GM21360 (cell line): Measurements from ENCODE around the gene KAZN.

Experiments used
- ATAC-seq: cut with Tn5 transposase; IDR thresholded peaks from one replicate; pipeline ENCODE4 v1.9.1; 2021; ENCODE audit warnings: mild to moderate bottlenecking, moderate library complexity; ENCODE audit not compliant: unreplicated experiment

The KAZN gene

DNA sequence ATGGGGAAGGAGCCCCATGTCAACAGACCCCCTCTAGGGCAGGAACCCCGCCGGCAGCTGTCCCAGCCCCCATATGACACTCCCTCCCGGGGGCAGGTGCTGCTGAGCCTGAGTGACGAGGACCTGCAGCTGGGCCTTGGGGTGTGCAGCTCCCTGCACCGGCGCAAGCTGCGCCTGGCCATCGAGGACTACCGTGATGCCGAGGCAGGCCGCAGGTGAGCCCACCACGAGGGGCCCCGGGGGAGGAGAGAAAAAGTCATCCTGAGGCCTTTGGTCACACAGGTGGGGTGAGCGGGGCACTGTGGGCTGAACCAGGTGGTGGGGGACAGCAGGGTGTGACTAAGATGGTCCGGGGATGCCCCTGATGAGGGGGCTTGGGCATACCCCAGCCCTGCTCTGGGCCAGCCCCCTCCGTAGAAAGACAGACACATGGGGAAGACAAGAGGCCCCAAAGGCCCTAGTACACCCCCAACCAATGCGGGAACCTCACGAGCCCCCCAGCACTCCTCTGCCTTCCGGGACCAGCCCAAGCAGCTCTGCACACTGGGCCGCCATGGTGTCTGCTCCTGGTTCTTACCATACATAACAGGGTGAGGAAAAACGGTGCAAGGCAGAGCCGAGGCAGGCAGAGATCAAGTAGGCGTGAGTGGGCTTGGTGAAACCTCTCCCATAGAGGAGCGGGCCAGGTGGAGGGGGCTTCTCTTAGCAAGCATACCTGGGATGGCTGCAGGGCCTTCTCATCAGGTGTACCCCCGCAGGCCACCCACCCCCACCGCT lies 496.4 kb downstream of the KAZN start:
- ATAC-seq = no peak

GRCh38 chr1:15095496-15095875 lies 497.0 kb downstream of the KAZN start:
- no peak for ATAC-seq

DNA sequence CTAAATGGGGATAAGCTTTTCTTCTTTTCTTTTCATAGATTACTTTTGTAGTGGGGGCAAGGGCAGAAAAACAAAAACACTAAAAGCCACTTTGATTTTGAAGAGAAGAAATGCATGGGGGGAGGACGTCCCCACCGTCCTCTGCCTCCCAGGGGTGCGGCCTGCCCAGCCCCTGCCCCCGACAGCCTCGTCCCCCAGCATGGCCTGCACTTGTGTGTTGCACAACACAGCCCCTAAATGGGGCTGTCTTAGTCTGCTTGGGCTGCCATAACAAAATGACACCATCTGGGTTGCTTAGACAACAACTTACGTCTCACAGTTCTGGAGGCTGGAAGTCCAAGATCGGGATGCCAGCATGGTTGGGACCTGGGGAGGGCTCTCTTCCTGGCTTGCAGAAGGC lies 497.8 kb downstream of the KAZN start:
- no peak for ATAC-seq

DNA sequence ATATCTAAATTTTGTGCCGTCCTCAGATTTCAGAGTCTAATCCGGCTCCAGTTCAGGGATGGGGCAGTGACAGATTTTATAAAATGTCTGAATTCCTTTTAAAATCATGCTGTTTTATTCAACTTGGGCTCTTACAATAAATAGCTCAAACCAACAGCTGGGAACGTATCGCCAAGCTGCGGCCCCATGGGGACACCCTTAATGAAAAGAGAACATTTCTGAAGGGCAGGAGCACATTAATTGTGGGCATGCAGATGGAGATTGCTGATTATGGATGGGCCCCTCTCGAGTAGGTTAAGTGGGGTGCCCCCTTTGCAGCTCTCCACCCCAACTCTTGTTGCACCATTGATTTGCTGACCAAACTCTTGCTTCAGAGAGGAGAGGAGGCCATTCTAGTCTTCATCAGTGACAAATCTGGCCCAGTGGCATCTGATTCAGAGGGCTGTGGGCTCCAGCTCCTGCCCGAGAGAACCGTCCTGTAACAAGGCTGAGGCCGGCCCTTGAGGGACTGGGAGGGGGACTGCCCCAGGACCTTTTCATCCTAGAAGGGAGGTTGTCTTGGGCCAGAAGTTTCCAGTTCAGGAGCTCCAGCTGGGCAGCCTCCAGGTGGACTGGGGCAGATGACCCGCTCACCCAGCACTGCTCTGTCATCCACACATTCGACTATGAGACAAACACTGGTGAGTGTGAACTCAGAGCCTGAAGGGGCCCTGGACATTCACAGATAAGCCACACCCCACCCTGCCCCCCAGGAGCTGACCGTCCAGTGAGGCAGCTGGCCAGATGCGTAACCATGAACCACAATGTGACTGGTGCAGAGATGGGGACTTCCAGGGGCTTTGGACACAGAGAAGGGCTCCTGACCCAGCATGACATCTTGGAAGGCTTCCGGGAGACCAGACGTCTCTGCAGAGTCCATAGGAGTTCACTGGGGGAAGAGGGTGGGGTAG lies 500.0 kb downstream of the KAZN start:
- no peak for ATAC-seq

DNA sequence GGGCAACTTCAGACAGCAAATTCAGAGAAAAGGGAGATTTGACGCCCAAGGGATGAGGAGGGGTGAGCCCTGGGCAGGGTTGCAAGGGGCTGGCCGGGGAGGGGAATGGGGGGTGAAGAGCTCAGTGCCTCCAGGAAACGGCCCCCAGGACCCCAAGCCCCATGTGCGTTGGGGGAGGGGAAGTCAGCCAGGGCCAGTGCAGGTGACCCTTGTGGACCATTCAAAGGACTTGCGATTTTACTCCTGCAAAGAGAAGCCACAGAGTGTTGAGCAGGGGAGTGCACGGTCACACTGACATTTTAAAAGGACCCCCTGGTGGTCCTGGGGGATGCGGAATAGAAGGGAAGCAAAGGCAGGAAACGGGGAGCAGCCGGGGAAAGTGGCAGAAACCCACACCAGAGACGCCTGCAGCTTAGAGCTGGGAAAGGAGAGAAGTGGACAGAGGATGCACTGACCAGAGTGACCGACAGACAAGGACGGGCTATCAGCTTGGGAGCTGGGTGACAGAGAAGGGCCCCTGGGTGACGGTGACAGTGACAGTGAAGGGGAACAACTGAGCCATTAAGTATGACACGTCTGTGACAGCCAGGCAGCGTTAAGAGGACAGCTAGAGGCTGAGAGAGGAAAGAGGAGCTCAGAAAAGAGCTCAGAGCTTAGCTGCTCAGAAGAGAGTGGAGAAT lies 501.1 kb downstream of the KAZN start:
- ATAC-seq = no peak

DNA sequence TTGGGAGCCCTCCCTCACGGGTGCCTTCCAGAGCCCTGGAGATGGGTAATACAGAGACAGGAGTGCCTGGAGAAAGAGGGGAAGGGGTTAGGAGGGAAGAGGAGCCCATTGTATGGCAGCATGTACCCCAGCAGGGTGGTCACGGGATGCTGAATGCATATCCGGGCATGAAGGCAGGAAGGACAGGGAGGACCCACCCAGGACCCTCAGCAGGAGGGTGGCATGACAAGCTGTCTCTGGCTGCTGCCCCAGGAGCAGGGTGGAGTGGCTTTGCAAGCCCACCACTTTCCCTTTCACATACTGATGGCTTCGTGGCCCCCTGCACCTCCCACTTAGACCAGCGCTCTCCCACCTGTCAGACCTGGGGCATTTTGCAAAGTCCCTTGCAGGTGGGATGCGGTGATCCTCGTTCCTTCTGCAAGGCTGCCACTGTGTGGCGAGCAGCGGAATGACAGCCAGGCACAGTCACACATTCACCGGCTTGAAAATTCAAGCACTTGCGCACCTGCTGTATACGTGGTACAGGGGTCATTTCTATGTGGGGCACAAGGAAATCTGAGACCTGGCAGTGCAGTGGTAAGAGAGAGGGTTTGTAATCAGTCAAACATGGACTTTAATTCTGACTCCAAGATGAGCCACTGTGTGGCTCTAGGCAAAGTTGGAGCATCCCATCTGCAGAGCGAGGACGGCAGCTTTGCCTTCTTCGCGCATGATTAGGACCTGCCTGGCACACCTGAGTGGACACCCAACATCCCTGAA lies 501.8 kb downstream of the KAZN start:
- no peak for ATAC-seq

- no peak for ATAC-seq
These were observed 502.6 kb downstream of the KAZN start for GRCh38 chr1:15100880-15101760.

DNA sequence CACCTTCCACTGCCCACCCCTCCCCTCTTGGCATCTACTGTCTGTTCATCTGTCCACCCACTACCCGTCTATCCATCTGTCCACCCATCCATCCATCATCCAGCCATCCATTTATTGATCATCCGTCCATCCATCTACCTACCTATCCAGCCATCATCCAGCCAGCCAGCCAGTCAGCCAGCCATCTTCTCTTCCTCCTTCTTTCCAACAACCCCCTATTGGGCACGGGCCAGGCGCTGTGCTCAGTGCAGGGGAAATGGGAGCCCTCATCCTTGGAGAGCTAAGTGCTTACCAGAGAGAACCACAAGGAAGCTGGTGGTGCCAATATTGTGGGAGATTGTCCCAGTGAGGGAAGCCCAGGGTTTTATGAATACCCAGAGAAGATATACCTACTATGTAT lies 503.3 kb downstream of the KAZN start:
- ATAC-seq = no peak

DNA sequence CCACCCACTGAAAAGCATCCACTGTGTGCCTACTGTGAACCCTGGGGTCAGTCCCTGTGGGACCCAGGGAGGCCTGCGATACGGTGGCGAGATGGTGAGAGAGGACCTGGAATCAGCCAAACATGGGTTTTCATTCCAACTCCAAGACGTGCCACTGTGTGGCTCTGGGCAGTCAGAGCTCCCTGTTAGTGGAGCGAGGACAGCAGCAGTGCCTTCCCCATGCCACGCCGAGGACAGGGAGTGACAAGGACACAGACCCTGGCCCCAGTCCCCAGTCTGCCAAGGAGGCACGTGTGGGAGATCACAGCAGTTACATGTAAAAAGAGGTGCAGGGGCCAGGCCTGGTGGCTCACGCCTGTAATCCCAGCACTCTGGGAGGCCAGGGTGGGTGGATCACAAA lies 504.2 kb downstream of the KAZN start:
- ATAC-seq = no peak

DNA sequence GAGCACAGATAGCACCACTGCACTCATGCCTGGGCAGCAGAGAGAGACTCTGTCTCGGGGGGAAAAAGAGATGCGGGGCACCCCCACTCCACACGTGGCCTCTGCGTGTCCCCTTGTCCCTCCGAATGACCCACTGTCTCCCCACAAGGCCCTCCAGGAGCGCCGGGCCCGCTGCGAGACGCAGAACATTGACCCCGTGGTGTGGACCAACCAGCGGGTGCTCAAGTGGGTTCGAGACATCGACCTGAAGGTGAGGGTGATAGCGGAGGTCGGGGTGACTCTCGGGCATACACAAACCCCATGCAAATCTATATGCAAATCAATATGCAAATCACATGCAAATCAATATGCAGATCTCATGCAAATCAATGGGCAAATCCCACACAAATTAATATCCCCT lies 504.7 kb downstream of the KAZN start:
- no peak for ATAC-seq

DNA sequence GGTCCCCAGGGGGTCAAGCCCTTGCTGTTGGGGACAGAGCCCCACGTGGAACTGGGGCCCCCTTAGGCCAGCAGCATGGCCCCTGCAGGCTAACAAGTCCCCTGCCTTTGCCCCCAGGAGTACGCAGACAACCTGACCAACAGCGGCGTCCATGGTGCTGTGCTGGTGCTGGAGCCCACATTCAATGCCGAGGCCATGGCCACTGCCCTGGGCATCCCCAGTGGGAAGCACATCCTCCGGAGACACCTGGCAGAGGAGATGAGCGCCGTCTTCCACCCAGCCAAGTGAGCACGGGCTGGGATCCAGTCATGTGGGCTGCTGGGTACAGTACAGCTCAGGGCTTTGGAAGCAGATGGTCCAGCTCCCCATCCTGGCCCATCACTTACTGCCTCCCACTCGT lies 505.4 kb downstream of the KAZN start:
- no peak for ATAC-seq

DNA sequence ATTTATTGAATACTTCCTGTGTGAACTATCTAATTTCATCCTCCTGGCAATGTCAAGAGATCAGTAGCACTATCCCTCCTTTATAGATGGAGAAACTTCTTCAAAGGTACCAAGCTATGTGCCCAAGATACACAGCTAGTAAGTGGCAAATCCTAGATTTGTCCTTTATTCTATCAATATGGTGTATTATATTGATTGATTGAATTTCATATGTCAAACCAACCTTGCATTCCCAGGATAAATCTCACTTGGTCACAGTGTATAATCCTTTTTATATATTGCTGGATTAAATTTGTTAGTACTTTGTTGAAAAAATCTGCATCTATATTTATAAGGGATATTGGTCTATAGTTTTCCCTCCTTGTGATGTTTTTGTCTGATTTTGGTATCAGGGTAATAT lies 506.3 kb downstream of the KAZN start:
- no peak for ATAC-seq

DNA sequence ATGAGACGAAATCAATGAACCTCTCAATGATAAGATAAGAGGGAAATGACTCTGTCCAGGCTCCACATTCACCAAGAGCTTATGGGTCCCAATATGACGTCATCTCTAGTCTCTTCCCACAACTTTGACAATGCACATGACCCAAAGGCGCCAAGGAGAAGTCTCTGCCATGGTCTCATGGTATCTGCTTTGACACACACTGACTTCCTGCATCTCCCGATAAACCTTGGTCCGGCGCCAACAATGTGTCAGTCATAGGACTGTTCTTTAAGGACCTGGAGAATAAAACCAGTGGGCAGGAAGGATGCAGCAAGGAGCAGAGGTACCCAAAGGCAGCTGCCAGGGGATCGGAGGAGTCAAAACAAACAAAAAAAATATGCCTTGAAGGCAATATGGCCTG lies 508.1 kb downstream of the KAZN start:
- no peak for ATAC-seq

GRCh38 chr1:15107058-15107687 lies 508.7 kb downstream of the KAZN start:
- ATAC-seq = no peak

GRCh38 chr1:15107911-15108310 lies 509.4 kb downstream of the KAZN start:
- ATAC-seq = no peak

DNA sequence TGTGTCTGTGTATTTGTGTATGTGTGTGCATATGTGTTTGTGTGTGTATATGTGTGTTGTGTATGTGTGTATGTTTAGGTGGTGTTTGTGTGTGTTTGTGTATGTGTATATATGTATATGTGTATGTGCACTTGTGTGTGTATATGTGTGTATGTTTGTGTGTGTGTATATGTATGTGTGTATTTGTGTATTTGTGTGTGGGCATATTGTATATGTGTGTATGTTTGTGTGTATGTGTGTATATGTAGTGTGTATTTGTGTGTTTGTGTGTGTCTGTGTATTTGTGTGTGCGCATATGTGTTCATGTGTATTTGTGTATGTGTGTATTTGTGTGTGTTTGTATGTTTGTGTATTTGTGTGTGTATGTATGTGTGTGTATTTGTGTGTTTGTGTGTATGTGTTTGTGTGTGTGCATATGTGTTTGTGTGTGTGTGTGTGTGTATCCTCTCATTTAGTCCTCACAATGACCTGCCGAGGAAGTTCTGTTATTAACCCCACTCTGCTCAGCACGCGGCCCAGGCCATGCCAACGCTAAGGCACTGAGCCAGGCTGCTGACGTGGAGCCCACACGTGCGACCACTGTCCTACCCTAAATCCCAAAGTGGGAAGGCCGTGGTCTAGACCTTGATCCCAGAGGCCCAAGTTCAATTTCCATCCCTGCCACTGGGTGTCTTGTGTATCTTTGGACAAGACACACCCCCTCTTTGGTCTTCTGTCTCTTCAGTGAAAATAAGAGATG lies 511.8 kb downstream of the KAZN start:
- no peak for ATAC-seq

DNA sequence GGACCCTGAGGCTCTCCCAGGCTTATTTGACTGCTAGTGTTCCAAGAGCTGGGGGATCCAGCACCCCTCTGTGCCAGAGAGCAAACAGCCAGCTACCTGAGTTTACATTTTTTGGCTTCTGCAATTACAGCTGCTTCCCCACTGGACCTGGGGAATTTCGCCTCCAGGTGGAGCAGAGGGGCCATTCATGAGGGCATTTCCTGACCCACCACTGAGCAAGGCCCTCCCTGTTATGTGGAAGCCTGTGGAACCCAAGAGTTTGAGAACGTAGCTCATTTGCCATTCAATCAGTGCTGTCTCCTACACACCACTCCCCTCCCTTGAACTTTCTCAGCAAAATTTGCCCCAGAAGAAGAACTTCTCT lies 512.4 kb downstream of the KAZN start:
- no peak for ATAC-seq

DNA sequence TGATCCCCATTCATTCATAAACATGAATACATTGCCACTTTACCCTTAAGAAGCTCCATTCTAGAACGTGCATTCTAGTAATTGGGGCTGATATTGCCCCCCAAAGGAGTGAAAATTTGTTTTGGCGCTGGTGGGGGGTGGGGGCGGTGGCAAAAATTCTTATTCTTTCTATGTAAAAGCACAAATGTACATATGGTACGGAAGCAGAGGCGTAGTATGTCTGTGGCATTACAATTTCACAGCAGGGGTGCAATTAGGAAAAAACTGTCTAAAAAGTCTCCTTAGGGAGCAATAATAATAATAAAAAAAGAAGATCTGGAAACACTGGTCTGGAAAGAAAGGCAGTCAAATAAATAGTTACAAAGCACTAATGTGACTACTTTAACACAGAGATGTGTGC lies 514.7 kb downstream of the KAZN start:
- no peak for ATAC-seq

DNA sequence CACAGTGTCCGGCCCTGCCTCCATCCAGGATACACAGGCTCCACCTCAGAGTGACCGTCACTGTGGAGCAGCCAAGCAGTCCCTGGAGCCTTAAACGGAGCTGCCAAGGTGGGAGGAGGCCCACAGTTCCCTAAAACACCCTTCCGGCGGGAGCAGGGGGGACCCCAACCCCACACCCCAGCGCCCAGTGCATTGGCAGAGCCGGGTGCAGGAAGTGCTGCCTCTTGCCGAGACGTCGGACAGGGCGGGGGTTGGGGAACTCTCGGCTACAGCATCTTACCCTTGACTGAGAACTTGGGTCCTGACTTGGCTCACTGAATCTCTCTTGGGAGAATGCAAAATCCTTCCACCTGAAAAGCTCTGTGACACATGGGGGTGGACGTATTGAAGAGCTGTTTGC lies 516.4 kb downstream of the KAZN start:
- no peak for ATAC-seq
